Small intestine (tissue), 7 donors: ENCODE data around the gene HMOX1. TPM values are rescaled to one million over a fixed set of nuclear protein-coding genes. Genes with fewer than 3 reads are reported as not detected.

ENCODE experiments used
- DNase-seq, 2 donors: peaks; one replicate each; pipeline versions ENCODE4 v3.0.0 to v3.0.0-alpha.2; 2013
- FAIRE-seq: peaks from 2 replicates; lab custom pipeline; 2012; peaks lifted over from hg19 to GRCh38; lab: Jason Lieb, UNC
- H3K27ac ChIP-seq, 3 donors: one replicate each; pipeline ENCODE4 v1.5.1; 2013; ENCODE audit warnings: low read length in 2 of 3, mild to moderate bottlenecking in 2 of 3, control low read depth in 1 of 3, inconsistent platforms in 1 of 3, low read depth in 1 of 3, moderate library complexity in 1 of 3
- H3K27me3 ChIP-seq, 3 donors: one replicate each; pipeline ENCODE4 v1.6.1; 2013; ENCODE audit warnings: low read length in 3 of 3, inconsistent platforms in 1 of 3; ENCODE audit not compliant: control insufficient read depth in 3 of 3, insufficient read depth in 3 of 3
- H3K36me3 ChIP-seq, 3 donors: one replicate each; pipeline ENCODE4 v1.6.1; 2013; ENCODE audit warnings: low read length in 3 of 3, inconsistent platforms in 1 of 3, low read depth in 1 of 3, mild to moderate bottlenecking in 1 of 3, moderate library complexity in 1 of 3; ENCODE audit not compliant: control insufficient read depth in 3 of 3, insufficient read depth in 2 of 3
- H3K4me1 ChIP-seq, 3 donors: one replicate each; pipeline ENCODE4 v1.6.1; 2013; ENCODE audit warnings: low read length in 2 of 3, inconsistent platforms in 1 of 3, low read depth in 1 of 3, mild to moderate bottlenecking in 1 of 3, moderate library complexity in 1 of 3; ENCODE audit not compliant: control insufficient read depth in 3 of 3, insufficient read depth in 2 of 3
- H3K4me3 ChIP-seq, 3 donors: one replicate each; pipeline ENCODE4 v1.5.1; 2013; ENCODE audit warnings: low read length in 3 of 3, control low read depth in 1 of 3, inconsistent platforms in 1 of 3, low read depth in 1 of 3, mild to moderate bottlenecking in 1 of 3, moderate library complexity in 1 of 3
- H3K9me3 ChIP-seq, 2 donors: one replicate each; pipeline ENCODE4 v1.6.1; 2013; ENCODE audit warnings: low read depth in 1 of 2, low read length in 1 of 2; ENCODE audit not compliant: control insufficient read depth in 2 of 2, insufficient read depth in 1 of 2
- WGBS, 3 donors: extraction: QIAGEN DNeasy Blood & Tissue Kit; methylation state at CpG; one replicate each; pipeline ENCODE4 v1.1.7; 2013; 5-methylcytosine and 5-hydroxymethylcytosine counted together
- polyA plus RNA-seq, 4 donors: library from polyadenylated mRNA; stranded (reverse) in 3 of 4; unstranded in 1 of 4; fragments of 200-250 nt in 3 of 4; fragments of 120-200 nt in 1 of 4; gene quantifications; one replicate each; pipeline versions ENCODE4 v1.2.1 to v1.2.3, GENCODE V29; 2013
- donor health status: healthy with polysubstance abuse.
- donor health status: control.
- donor health status: control.
- donor health status: Bipolar disorder and iron deficiency.
- donor health status: healthy.

HMOX1 gene
- polyA plus RNA-seq, 4 donors, result 22.3 to 119 (median 79.8) TPM

- no peaks in the 10 kb centered on the region for H3K27me3 ChIP-seq
- H3K4me3 ChIP-seq, result no peak overlapping the region
- DNase-seq (no peak), FAIRE-seq (no peak)
- WGBS, 3 donors, result 90 to 94% (median 91%) methylated on average over 4 of the region's 4 CpGs
- no peak overlapping the region for H3K27ac ChIP-seq
- H3K36me3 ChIP-seq, result peaks cover 11 to 96% (median 24%) of the 10 kb centered on the region in 3 donors
- H3K9me3 ChIP-seq, result no peaks in the 10 kb centered on the region
- H3K4me1 ChIP-seq, result peaks cover 0 to 8% (median 0%) of the 10 kb centered on the region in 3 donors
Measured at GRCh38 chr22:35337932-35338331, 43.0 kb upstream of the HMOX1 start.

- no peak overlapping the region for H3K4me3 ChIP-seq
- H3K27me3 ChIP-seq, result no peaks in the 10 kb centered on the region
- no peaks in the 10 kb centered on the region for H3K4me1 ChIP-seq
- DNase-seq (no peak), FAIRE-seq (no peak)
- H3K9me3 ChIP-seq, result no peaks in the 10 kb centered on the region
- WGBS, 3 donors, result 90% methylated on average over 19 of the region's 19 CpGs
- H3K36me3 ChIP-seq, result peaks cover 2 to 93% (median 25%) of the 10 kb centered on the region in 3 donors
- H3K27ac ChIP-seq, result no peak overlapping the region
Measured at GRCh38 chr22:35341090-35341874, 39.6 kb upstream of the HMOX1 start.

- no peak for DNase-seq
- no peak for FAIRE-seq
- H3K4me1 ChIP-seq, result no peaks in the 10 kb centered on the region
- H3K27ac ChIP-seq, result no peak overlapping the region
- H3K4me3 ChIP-seq, result no peak overlapping the region
- 95 to 100% (median 95%) methylated on average over 3 to 4 of the region's 4 CpGs for WGBS, 3 donors
- no peaks in the 10 kb centered on the region for H3K9me3 ChIP-seq
- H3K27me3 ChIP-seq, result no peaks in the 10 kb centered on the region
- peaks cover 4 to 94% (median 25%) of the 10 kb centered on the region in 3 donors for H3K36me3 ChIP-seq
Measured at GRCh38 chr22:35342390-35342789, 38.5 kb upstream of the HMOX1 start.

- Histone ChIP-seq H3K27me3 (no peaks in the 10 kb centered on the region), H3K4me3 (no peak overlapping the region), H3K36me3 (peaks cover 4 to 94% (median 23%) of the 10 kb centered on the region in 3 donors), H3K27ac (no peak overlapping the region), H3K4me1 (no peaks in the 10 kb centered on the region), H3K9me3 (no peaks in the 10 kb centered on the region)
- 97 to 98% (median 98%) methylated on average over 24 to 26 of the region's 26 CpGs for WGBS, 3 donors
- DNase-seq (no peak), FAIRE-seq (no peak)
Measured at GRCh38 chr22:35343664-35344550, 37.0 kb upstream of the HMOX1 start.

DNA sequence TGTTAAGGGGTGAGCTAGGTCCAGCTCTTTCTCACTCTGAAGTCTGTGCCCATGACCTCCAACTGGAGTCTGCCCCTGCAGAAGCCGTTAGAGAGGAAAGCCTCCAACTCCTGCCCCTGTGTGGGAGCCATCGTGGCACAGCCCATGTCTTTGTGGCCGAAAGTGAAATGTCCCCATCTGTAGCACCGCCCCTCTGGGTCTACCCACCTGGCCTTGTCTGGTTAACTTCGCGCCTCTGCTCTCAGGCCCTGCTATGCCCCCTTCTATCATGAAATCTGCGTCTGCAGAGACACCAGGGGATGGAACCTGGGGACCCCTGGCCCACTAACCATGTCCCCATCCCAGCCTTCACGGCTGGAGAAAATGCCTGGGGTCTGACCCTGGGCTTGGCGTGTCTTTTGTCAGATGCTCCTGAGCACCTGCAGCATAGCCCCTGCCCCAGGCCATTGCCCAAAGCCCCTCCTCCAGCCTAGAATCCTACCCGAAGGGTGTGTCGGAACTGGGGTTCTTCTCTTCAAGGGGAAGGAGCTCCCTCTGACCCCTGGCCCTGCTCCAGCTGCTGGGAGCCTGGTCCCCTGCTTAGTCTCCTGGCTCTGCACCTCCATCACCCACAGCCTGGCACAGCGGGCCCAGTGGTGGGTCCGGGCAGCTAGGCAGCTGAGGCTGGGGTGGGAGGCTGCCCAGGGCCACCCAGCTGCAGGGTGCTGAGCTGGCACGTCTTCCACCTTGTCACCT is 35.8 kb upstream of the HMOX1 start:
- FAIRE-seq, result no peak
- DNase-seq, result no peak
- Histone ChIP-seq H3K36me3 (peaks cover 4 to 89% (median 20%) of the 10 kb centered on the region in 3 donors), H3K27me3 (no peaks in the 10 kb centered on the region), H3K9me3 (no peaks in the 10 kb centered on the region), H3K27ac (no peak overlapping the region), H3K4me3 (no peak overlapping the region), H3K4me1 (peaks cover 0 to 4% (median 0%) of the 10 kb centered on the region in 3 donors)
- WGBS, 3 donors, result 89 to 91% (median 90%) methylated on average over 14 of the region's 14 CpGs

DNA sequence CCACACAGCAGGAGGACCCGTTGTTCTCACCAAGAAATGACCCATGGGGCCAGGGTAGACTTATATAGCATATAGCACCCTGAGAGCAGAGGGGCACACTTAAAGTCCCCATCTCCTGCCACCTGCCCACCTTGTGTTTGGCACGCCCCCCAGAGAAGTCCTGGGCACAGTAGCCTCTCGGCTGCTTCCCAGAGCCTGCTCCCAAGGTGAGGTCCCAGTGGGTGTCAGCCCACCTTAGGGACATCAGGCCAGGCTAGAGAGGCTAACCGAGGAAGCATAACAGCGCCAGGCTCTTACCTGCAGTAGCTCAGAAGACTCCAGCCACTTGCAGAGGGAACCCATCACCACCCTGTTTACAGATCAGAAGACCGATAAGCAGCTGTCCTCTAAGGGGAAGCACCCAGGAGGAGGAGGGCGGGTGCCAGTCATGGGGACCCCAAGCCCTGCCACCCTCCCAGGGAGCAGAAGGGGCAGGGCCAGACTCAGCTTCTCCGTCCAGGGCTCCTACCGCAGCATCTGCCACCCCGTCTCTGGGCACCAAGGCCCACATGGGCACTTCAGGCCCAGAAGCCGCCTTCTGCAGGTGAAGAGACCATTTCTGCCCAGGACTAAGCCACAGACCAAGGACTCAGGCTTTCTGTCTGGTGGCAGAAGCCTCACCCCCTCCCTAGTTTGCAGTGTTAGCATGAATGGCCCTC is 34.9 kb upstream of the HMOX1 start:
- H3K9me3 ChIP-seq, result no peaks in the 10 kb centered on the region
- no peaks in the 10 kb centered on the region for H3K27me3 ChIP-seq
- H3K4me3 ChIP-seq, result no peak overlapping the region
- H3K4me1 ChIP-seq, result peaks cover 0 to 9% (median 0%) of the 10 kb centered on the region in 3 donors
- DNase-seq (no peak), FAIRE-seq (no peak)
- H3K36me3 ChIP-seq, result peaks cover 4 to 81% (median 17%) of the 10 kb centered on the region in 3 donors
- WGBS, 3 donors, result 93 to 96% (median 95%) methylated on average over 11 of the region's 11 CpGs
- no peak overlapping the region for H3K27ac ChIP-seq

- no peaks in the 10 kb centered on the region for H3K27me3 ChIP-seq
- no peak overlapping the region for H3K27ac ChIP-seq
- peaks cover 4 to 73% (median 13%) of the 10 kb centered on the region in 3 donors for H3K36me3 ChIP-seq
- no peak overlapping the region for H3K4me3 ChIP-seq
- FAIRE-seq, result no peak
- WGBS, 3 donors, result 89 to 97% (median 94%) methylated on average over 13 to 19 of the region's 19 CpGs
- peaks cover 0 to 16% (median 0%) of the 10 kb centered on the region in 3 donors for H3K4me1 ChIP-seq
- no peak for DNase-seq
- H3K9me3 ChIP-seq, result no peaks in the 10 kb centered on the region
Measured at GRCh38 chr22:35346596-35347220, 34.2 kb upstream of the HMOX1 start.
